GM12872 (cell line): ENCODE results near the gene ARGLU1.

ENCODE experiments used
- CTCF ChIP-seq: IDR thresholded peaks from 3 replicates; pipeline ENCODE4 v1.5.1; 2011; ENCODE audit warnings: low read depth, mild to moderate bottlenecking, low read length, moderate library complexity; ENCODE audit not compliant: insufficient read depth

The ARGLU1 gene

GRCh38 chr13:106603546-106603945 is 35.6 kb upstream of the ARGLU1 start:
- no peak for TF ChIP-seq CTCF

GRCh38 chr13:106602178-106602577 is 34.2 kb upstream of the ARGLU1 start:
- TF ChIP-seq CTCF: no peak

GRCh38 chr13:106601489-106601888 is 33.6 kb upstream of the ARGLU1 start:
- TF ChIP-seq CTCF: no peak

- no peak for TF ChIP-seq CTCF
Measured at GRCh38 chr13:106599875-106600797, 32.2 kb upstream of the ARGLU1 start.

GRCh38 chr13:106597749-106598395 is 29.9 kb upstream of the ARGLU1 start:
- no peak for TF ChIP-seq CTCF

- TF ChIP-seq CTCF: no peak
Measured at GRCh38 chr13:106597186-106597585, 29.2 kb upstream of the ARGLU1 start.

- TF ChIP-seq CTCF: no peak
Measured at GRCh38 chr13:106596275-106596937, 28.5 kb upstream of the ARGLU1 start.
